ENCODE results near the gene MXI1. TPM values are rescaled to one million over a fixed set of nuclear protein-coding genes. Genes with fewer than 3 reads are reported as not detected.

Gene MXI1
- total RNA-seq, 3 donors from 2014 or later, result 75.4 to 137 (median 79.5) TPM

DNA sequence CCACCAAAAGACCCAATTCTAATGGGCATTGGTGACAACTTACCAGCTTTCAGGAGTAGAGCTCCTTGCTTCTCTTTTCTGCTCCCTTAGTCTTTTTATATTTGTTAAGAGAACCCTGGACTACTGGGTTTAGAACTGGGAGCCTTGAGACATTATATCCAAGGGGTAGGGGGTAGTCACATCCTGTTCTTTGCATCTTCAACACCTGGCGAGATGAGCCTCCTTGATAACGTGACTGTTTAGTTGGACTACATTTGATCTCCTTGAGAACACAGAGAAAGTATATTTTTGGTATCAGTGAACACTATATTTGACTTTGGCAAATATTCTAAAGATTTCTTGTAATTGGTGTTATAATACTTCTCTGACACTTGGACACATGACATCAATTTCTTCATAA is 106.3 kb downstream of the MXI1 start:
- Histone ChIP-seq H3K4me1 (no peaks in the 10 kb centered on the region), H3K27me3 (no peaks in the 10 kb centered on the region), H3K9me3 (no peaks in the 10 kb centered on the region), H3K4me3 (no peak overlapping the region), H3K27ac (no peak overlapping the region), H3K36me3 (no peaks in the 10 kb centered on the region)
- intact Hi-C loops (cut with DNase I; ENCODE audit: low total_unique reads), result no loop called here
- TF ChIP-seq POLR2A (IDR thresholded peaks at IDR 0.05) (no peak), POLR2AphosphoS5 (IDR thresholded peaks at IDR 0.05) (no peak)
- TF ChIP-seq, protein P1, sequence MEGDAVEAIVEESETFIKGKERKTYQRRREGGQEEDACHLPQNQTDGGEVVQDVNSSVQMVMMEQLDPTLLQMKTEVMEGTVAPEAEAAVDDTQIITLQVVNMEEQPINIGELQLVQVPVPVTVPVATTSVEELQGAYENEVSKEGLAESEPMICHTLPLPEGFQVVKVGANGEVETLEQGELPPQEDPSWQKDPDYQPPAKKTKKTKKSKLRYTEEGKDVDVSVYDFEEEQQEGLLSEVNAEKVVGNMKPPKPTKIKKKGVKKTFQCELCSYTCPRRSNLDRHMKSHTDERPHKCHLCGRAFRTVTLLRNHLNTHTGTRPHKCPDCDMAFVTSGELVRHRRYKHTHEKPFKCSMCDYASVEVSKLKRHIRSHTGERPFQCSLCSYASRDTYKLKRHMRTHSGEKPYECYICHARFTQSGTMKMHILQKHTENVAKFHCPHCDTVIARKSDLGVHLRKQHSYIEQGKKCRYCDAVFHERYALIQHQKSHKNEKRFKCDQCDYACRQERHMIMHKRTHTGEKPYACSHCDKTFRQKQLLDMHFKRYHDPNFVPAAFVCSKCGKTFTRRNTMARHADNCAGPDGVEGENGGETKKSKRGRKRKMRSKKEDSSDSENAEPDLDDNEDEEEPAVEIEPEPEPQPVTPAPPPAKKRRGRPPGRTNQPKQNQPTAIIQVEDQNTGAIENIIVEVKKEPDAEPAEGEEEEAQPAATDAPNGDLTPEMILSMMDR (IDR thresholded peaks at IDR 0.05), result no peak
- DNase-seq (ENCODE audit: low spot score in 2 of 2), result no peak

DNA sequence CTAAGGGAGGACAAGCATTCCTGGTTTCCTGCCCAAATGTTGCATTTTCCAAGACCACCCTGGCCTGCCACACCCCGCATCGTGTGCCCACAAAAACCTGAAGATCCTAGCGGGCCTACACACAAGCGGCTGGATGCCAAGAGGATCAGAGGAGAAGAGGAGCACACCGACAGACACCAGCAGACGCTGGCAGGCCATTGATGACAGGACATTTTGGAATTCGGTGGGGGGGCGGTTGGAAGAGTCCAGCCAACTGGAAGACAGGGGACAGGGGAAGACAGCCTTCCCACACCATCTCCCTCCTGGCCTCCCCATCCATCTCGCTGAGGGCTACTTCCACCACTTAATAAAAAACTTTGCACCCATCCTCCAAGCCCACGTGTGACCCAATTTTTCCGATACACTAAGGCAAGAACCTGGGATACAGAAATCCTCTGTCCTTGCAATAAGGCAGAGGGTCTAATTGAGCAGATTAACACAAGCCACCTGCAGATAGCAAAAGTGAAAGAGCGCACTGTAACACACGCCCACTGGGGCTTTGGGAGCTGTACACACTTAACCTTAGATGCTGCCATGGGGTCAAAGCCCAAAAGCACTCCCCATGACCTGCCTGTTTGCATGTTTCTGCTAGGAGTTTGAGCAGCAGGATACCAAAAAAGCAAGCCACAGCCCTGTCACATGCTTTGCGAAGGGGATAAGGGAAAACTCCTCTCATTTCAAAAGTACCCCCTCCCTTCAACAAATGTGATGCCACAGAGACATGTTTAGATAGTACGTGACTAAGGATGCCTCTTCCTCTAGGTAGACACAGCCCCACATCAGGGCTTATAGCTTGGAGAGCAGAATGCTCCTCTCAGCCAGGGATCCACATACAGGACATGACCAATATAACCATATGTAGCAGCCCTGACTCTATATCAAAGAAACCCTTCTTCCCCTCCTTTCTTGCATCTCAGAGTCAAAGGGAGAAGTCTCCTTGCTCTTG is 110.8 kb downstream of the MXI1 start:
- Histone ChIP-seq H3K4me1 (no peaks in the 10 kb centered on the region), H3K27me3 (no peaks in the 10 kb centered on the region), H3K4me3 (no peak overlapping the region), H3K27ac (no peak overlapping the region), H3K9me3 (peaks cover 0 to 18% of the 10 kb centered on the region in 2 donors), H3K36me3 (no peaks in the 10 kb centered on the region)
- TF ChIP-seq, protein P1 (IDR thresholded peaks at IDR 0.05), result no peak
- TF ChIP-seq POLR2A (IDR thresholded peaks at IDR 0.05) (no peak), POLR2AphosphoS5 (IDR thresholded peaks at IDR 0.05) (no peak)
- no peak for DNase-seq (ENCODE audit: low spot score in 2 of 2)
- intact Hi-C loops (cut with DNase I; ENCODE audit: low total_unique reads), result no loop called here

DNA sequence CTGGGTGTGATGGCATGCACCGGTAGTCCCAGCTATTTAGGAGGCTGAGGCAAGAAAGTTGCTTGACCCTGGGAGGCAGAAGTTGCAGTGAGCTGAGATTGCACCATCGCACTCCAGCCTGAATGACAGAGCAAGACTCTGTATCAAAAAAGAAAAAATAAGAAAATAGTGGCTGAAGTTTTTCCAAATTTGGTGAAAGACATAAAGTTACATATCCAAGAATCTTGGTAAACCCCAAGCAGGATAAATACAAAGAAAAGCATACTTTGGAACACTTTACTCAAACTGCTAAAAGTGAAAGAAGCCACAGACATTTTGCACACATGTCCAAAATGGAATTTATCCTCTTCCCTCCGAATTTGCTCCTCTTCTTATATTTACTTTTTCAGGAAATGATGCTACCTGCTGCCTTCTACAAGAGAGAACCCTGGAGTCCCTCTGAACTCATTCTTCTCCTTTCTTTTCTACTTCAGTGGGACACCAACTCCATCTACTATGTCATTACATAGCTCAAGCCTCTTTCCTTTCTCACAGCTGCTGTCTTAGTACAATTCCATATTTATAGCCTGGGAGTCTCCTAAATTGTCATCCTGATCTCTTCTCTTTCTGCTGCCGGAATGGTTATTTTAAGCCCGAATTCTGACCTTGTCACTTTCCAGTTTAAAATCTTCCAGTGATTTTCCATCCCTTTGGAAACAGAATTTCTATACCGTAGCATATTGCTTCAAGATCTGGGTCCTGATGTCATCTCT is 114.6 kb downstream of the MXI1 start:
- TF ChIP-seq, protein P1 (IDR thresholded peaks at IDR 0.05), result no peak
- TF ChIP-seq POLR2AphosphoS5 (IDR thresholded peaks at IDR 0.05) (no peak), POLR2A (IDR thresholded peaks at IDR 0.05) (no peak)
- intact Hi-C loops (cut with DNase I; ENCODE audit: low total_unique reads), result loop anchor here (10.0 kb wide), 1 partner anchor 223 kb away; no protein-coding TSS in a partner anchor
- no peak for DNase-seq (ENCODE audit: low spot score in 2 of 2)
- H3K4me1 ChIP-seq, result no peaks in the 10 kb centered on the region
- no peak overlapping the region for H3K27ac ChIP-seq
- H3K4me3 ChIP-seq, result no peak overlapping the region
- H3K36me3 ChIP-seq, result no peaks in the 10 kb centered on the region
- no peaks in the 10 kb centered on the region for H3K27me3 ChIP-seq
- H3K9me3 ChIP-seq, result peaks cover 0 to 18% of the 10 kb centered on the region in 2 donors

DNA sequence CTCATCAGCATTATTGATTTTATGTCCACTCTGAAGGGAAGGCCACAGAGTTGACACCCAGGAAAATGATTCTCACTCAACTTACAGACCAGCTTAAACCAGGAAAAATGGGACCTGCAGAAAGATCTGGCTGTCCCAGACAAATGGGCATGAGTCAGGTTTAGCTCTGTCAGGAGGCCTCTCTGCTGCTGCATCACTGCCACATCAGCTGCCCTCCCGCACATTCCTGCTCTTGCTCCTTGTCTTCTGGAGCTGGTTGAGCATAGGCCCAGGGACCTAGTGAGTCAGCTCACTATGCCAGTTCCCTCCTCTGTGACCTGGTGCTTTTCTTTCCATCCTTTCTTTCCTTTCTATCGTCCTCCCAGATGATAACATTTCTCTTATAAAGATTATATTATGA is 116.1 kb downstream of the MXI1 start:
- Histone ChIP-seq H3K27ac (no peak overlapping the region), H3K27me3 (no peaks in the 10 kb centered on the region), H3K9me3 (peaks cover 0 to 18% of the 10 kb centered on the region in 2 donors), H3K36me3 (no peaks in the 10 kb centered on the region), H3K4me3 (no peak overlapping the region), H3K4me1 (no peaks in the 10 kb centered on the region)
- DNase-seq (ENCODE audit: low spot score in 2 of 2), result no peak
- intact Hi-C loops (cut with DNase I; ENCODE audit: low total_unique reads), result loop anchor here (10.0 kb wide), 1 partner anchor 221 kb away; no protein-coding TSS in a partner anchor
- TF ChIP-seq, protein P1 (IDR thresholded peaks at IDR 0.05), result no peak
- TF ChIP-seq POLR2A (IDR thresholded peaks at IDR 0.05), result no peak
- no peak for TF ChIP-seq POLR2AphosphoS5 (IDR thresholded peaks at IDR 0.05)
